HG03095 (cell line): Measurements from ENCODE around the gene NTN3.
"Not testable (repeated sequence)": the region's sequence is repeated elsewhere in the genome, so short reads cannot be mapped to it uniquely, and the experiment has no call there.

Experiments used
- ATAC-seq: cut with Tn5 transposase; IDR thresholded peaks from one replicate; pipeline ENCODE4 v1.9.1; 2021; ENCODE audit warnings: moderate library complexity; ENCODE audit not compliant: unreplicated experiment

The NTN3 gene

DNA sequence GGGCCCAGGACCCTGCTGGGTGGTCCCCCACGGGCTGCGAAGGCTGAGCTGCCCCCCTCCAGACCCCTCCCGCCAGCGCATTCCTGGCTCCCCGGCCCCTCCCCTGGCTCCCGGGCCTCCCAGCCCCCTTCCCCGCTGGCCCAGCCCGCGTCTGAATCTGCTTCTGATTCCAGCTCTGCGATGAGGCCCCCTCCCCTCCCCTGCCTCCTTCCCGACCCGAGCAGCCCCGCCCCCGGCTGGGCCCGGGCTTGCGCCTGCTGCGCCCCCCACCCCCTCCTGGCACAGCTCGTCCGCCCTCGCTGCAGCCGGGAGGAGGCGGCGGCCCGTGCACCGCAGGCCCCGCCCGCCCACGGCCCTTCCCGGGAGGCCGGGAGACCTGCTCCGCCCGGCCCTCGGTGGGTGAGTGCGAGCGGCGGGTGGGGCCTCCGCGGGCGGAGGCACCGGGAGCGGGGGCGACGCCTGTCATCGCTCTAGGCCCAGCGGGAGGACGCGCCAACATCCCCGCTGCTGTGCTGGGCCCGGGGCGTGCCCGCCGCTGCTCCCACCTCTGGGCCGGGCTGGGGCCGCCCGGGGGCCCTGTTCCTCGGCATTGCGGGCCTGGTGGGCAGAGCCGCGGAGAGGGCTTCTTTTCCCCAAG lies at the start of gene NTN3:
Gene NTN3 (plus strand): TSS at position 282 of the 637 bp plus-strand sequence. CDS start 405 bp downstream, outside the sequence.
- ATAC-seq, result no peak

DNA sequence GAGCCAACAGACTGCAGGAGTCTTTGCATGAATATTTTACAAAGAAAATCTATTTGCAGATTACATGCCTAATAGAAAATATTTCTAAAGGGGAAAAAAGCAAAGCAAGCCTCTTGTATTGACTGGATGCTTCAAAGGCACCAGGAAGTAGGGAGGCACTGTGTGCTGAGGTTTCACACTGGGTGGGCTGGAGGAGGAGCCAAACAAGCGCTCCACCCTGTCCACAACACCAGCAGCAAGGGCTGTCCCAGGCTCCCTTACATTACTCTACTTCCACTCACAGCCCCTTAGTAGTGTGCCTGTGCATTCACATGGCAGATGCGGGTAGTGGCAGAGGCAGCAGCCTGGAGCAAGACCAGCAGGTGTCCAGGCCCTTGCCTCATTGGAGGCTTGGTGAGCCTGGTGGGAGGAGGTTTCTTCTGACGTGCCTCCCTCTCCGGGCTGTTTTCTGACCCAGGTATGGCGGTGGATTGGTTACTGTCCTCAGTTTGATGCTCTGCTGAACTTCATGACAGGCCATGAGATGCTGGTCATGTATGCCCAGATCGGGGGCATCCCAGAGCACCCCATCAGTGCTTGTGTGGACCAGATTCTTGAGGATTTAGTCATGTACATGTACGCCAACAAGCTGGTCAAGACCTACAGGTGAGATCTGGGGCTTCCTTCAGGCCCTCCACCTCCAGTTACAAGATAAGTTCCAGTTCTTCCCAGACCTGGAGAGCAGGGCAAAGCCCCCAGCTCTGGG lies 48.8 kb upstream of the NTN3 start:
- no peak for ATAC-seq

GRCh38 chr16:2424061-2425007 lies 46.8 kb upstream of the NTN3 start:
- no peak for ATAC-seq

DNA sequence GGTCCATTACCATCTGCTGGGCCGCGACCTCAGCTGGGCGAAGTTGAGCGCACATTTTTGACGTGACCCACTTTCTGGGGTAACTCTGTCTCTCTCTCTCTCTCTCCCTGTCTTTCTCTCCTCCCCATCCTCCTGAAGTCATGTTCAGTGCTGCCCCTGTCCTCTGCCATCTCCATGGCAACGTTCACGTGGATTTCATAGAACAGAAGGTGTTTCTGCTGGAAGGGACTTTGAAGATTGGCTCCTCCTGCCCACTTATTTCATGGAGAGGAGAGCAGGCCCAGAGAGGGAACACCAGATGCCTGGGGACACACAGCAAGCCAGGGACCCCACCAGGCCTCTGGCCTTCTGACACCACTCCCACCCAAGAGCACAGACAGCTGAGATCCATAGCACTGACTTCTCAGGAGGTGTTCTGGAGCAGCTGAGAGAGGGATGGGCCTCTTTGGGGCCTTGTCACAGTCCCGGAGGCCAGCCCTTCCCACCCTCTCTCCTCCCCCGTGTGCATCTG lies 46.0 kb upstream of the NTN3 start:
- ATAC-seq, result no peak

- no peak for ATAC-seq
Measured at GRCh38 chr16:2425825-2426430, 45.2 kb upstream of the NTN3 start.

- no peak for ATAC-seq
Measured at GRCh38 chr16:2426941-2427361, 44.1 kb upstream of the NTN3 start.

DNA sequence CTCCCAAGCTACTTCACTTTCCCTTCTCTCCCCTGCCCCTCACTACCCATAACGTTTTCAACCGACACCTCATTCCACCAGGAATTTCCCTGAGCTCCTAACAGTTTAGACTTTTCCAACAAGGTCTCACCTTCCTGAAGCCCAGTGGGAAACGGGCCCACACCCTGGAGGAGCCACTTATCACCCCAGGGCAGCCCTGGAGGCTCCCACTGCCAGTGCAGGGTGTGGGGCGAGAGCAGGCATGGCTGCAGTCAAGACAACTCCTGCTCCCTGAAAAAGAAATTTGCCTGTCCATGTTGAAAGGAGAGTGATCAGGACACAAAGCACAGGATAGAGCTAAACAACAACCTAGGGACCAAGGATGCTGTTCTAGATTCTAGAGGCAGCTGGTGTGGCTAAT lies 43.6 kb upstream of the NTN3 start:
- no peak for ATAC-seq

DNA sequence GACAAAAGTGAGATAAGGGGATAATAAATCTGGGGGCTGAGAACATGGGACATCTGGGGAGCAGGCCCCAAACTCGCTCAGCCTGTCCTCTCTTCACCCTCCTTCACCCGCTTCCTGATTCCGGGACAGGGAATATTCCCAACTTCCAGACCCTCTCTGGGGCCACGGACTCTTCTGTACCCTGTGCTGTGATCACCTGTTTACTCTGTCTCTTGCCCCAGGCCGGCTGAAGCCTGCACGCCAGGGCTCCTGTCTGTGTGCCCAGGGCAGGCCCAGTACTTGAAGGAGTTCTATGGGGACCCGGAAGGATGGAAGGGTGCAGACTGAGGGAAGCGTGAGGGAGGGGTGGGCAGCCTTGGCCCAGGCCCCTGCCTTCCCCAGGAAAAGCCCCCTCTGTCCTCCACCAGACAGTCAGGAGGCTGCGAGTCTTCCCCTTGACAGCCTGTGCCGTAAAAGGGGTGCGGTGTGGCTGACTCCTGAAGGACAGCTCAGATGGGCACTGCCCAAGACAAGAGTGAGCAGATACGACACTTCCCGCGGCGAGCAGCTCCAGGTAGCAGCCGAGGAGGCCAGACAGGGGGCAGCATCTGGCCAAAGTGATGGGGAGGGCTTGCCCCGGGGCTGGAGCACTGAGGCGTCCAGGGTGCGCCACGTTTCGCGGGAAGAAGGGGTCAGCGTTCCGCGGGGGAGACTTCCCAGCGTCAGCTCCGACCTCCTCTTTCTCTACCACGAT lies 42.9 kb upstream of the NTN3 start:
- ATAC-seq, result no peak

GRCh38 chr16:2428784-2429033 lies 42.4 kb upstream of the NTN3 start:
- ATAC-seq, result no peak

DNA sequence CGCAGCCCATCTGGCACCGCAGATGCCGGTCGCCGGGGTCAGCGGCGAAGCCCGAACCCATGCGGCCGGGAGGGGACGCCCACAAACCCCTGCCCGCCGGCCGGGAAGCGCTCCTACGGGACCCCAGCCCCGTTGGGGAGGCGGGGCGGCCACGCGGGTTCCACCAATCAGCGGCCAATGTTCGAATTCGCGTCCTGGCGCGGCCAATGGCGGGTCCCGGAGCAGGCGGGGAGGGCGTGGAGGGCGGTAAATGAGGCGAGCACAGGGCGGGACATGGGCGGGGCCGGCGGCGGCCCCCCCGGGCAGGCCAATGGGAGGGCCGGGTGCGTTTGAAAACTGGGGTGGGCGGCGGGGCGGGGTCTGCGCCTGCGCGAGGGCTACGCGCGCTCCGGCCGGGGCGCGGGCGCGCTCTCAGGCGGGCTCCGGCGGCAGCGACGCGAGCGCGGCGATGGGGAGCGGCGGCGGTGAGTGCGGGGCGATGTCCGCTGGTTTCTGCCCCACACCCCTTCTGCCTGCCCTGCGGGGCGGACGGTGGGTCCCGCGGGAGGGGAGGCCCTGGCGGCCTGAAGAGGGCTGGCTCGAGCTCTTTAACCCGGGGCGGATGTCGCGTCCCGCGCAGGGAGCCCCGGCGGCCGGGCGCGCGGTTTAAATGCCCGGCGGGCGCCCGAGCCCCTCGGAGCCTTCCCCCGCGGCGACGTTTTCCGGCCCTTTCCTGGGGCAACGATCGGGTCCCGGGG lies 41.9 kb upstream of the NTN3 start, which contains the start of gene CCNF:
Gene CCNF (plus strand): TSS at position 414 of the 737 bp plus-strand sequence. CDS start 35 bp downstream, at position 449.
- ATAC-seq, result peak; percentile 74

- ATAC-seq, result no peak
Measured at GRCh38 chr16:2429771-2430663, 41.1 kb upstream of the NTN3 start.

DNA sequence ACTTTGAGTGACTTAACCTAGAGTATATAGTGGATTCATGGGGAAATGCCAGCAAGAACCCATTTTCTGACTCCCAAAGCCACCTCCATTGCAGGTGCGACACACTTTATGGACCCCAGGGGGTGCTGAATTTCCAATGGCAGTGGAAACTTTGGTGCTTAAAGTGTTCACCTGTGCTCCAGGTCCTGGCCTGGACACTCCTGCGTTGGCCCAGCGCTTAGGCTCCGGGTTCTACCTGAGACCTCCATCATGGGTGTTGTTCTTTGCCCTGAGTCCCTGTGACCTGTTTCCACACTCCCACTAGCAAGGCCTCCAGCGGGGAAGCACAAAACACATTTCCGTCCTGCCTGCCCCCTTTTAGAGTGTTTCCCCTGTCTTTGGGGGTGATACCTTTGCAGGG lies 38.8 kb upstream of the NTN3 start:
- ATAC-seq, result no peak

DNA sequence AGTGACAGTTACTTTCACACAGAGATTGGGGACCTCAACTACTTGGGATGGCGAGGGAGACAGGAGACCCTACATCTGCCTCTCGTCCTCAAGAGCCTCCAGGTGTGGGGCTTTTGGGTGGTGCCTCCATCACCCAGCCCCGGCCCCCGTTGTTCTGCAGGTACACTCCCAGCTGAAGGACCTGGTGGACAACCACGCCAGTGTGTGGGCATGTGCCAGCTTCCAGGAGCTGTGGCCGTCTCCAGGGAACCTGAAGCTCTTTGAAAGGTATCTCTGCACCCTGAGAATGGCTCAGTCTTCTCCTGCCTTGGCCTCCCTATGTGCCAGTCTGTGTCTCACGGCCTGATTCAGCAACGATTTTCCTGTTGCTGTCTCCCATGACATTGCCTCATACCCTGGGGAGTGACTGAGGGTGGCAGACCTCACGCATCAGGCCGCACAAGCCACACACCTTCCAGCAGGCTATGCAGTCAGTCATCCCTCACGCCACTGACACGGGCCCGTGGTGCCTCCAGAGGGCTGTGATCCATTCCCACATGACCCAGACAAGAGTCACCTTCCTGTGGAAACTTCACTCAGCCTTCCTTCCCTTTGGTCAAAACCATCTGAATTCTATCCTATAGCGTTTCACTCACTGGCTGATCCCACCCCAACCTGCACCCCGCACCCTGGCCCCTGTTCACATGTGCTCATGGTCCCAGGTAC lies 38.1 kb upstream of the NTN3 start:
- ATAC-seq, result no peak

- ATAC-seq, result not testable (repeated sequence)
Measured at GRCh38 chr16:2435236-2435635, 35.9 kb upstream of the NTN3 start.

DNA sequence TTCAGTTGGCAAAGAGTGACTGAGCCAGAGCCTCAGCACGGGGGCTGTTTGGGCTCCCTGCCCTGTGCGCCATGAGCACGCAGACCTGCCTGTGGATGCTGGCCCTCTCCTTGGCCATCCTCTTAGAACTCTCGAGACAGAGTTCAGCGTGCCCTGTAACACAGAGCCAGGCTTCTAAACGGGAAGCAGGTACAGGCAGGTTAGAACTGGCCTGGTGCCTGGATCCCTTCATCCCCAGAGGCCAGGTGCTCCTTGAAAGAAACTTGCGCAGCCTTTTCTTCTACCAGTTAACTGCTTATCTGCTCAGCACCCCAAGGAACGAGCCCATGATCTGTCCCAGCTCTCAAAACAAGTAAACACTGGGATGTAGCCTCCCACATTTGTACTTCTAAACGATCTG lies 35.0 kb upstream of the NTN3 start:
- no peak for ATAC-seq

DNA sequence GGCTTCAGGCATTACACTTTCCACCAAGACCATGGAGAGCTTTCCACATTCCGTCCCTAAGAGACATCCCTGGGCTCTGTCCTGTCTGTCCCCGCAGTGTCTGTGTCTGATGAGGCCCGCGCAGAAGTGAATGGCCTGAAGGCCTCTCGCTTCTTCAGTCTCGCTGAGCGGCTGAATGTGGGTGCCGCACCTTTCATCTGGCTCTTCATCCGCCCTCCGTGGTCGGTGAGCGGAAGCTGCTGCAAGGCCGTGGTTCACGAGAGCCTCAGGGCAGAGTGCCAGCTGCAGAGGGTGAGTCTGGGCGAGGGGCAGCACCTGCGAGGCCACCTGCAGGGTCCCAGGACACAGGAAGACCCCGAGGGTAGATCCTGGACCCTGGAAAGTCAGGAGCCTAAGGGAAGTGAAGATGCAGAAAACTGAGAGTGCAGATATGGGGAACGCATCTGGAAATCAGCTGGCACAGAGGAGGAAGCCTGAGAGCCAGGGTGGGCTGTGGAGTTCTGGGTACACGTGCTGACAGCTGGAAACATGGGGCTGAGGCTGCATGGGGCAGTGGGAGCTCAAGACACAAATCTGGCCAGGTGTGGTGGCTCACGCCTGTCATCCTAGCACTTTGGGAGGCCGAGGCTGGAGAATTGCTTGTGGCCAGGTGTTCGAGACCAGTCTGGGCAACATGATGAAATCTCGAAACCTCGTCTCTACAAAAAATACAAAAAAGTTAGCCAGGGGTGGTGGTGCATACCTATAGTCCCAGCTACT lies 33.9 kb upstream of the NTN3 start:
- no peak for ATAC-seq

DNA sequence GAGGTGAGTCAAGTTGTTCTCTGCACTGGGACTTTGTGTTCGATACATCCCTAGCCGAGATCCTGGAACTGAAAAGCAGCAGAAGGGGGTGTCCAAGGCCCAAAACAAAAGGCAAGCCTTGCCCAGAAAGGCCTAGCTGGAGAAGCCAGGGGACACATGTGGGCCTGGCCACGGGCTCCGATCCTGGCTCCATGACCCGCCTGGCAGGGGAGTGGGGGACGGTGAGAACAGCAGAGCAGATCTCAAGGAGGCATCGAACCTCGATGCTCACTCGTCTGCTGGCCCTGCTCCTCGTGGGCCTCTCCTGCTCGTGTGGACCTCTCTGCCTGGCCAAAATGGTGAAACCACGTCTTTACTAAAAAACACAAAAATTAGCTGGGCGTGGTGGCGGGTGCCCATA lies 33.0 kb upstream of the NTN3 start:
- ATAC-seq, result no peak
